Measurements from ENCODE around the gene APBB3.
"Not testable (repeated sequence)": the region's sequence is repeated elsewhere in the genome, so short reads cannot be mapped to it uniquely, and the experiment has no call there.

APBB3 gene

GRCh38 chr5:140564196-140565023 lies at the start of gene APBB3, which contains the start of gene SLC35A4:
Gene APBB3 (minus strand): TSS chr5:140564598. CDS start chr5:140564245, 353 bp downstream.
Gene SLC35A4 (plus strand): TSS chr5:140564828. CDS start chr5:140567170, 2,342 bp downstream.
- peak; percentile 96 for DNase-seq

- DNase-seq: no peak
Observed at GRCh38 chr5:140611020-140611521, 46.7 kb upstream of the APBB3 start.

- no peak for DNase-seq
Observed at GRCh38 chr5:140609126-140609525, 44.7 kb upstream of the APBB3 start.

GRCh38 chr5:140608722-140609121 lies 44.3 kb upstream of the APBB3 start:
- DNase-seq: no peak

GRCh38 chr5:140607031-140607430 lies 42.6 kb upstream of the APBB3 start:
- DNase-seq: no peak

GRCh38 chr5:140605879-140606278 lies 41.5 kb upstream of the APBB3 start:
- DNase-seq: no peak

- no peak for DNase-seq
Observed at GRCh38 chr5:140603734-140604133, 39.3 kb upstream of the APBB3 start.

GRCh38 chr5:140603446-140603698 lies 39.0 kb upstream of the APBB3 start:
- DNase-seq: not testable (repeated sequence)

- no peak for DNase-seq
Observed at GRCh38 chr5:140602147-140602546, 37.7 kb upstream of the APBB3 start.

- DNase-seq: no peak
Observed at GRCh38 chr5:140600096-140600495, 35.7 kb upstream of the APBB3 start.

- no peak for DNase-seq
Observed at GRCh38 chr5:140598836-140599235, 34.4 kb upstream of the APBB3 start.

GRCh38 chr5:140596321-140596741 lies 31.9 kb upstream of the APBB3 start:
- DNase-seq: no peak

GRCh38 chr5:140595538-140596300 lies 31.3 kb upstream of the APBB3 start:
- no peak for DNase-seq

GRCh38 chr5:140594169-140594568 lies 29.8 kb upstream of the APBB3 start:
- DNase-seq: no peak

- not testable (repeated sequence) for DNase-seq
Observed at GRCh38 chr5:140593070-140593469, 28.7 kb upstream of the APBB3 start.

- no peak for DNase-seq
Observed at GRCh38 chr5:140591747-140592372, 27.5 kb upstream of the APBB3 start.

- no peak for DNase-seq
Observed at GRCh38 chr5:140590861-140591260, 26.5 kb upstream of the APBB3 start.

GRCh38 chr5:140588311-140589070 lies 24.1 kb upstream of the APBB3 start:
- no peak for DNase-seq

GRCh38 chr5:140587495-140587894 lies 23.1 kb upstream of the APBB3 start:
- no peak for DNase-seq

GRCh38 chr5:140579188-140579747 lies 14.9 kb upstream of the APBB3 start:
- DNase-seq: not testable (repeated sequence)

GRCh38 chr5:140576776-140577201 lies 12.4 kb upstream of the APBB3 start:
- DNase-seq: no peak

GRCh38 chr5:140575309-140575708 lies 10.9 kb upstream of the APBB3 start:
- no peak for DNase-seq
